B cell (primary cell): ENCODE measurements around the gene ZNF260. TPM values are rescaled to one million over a fixed set of nuclear protein-coding genes. Genes with fewer than 3 reads are reported as not detected.

Experiments used
- ATAC-seq: fragments of 200-7000 bp; cut with Tn5 transposase; one replicate; pipeline ENCODE4 v1.10.0; 2021; ENCODE audit warnings: low read depth, mild to moderate bottlenecking, moderate number of reproducible peaks, moderate library complexity
- CTCF ChIA-PET: fragments of 350-600 bp; sonication (Branson Sonifier 250); formaldehyde crosslinking; loops from one replicate; lab custom pipeline; 2021; ENCODE audit warnings: antibody characterized with exemption, inconsistent platforms; lab: Charles Lee
- POLR2A ChIA-PET: fragments of 350-600 bp; sonication (Branson Sonifier 250); formaldehyde crosslinking; loops from one replicate; lab custom pipeline; 2021; ENCODE audit warnings: antibody characterized with exemption; lab: Charles Lee
- DNase-seq: peaks from one replicate; pipeline ENCODE4 v3.0.0; 2013
- H2AFZ ChIP-seq: 2 replicates; pipeline ENCODE4 v1.6.1; 2012; ENCODE audit warnings: mild to moderate bottlenecking, low read depth, low read length; ENCODE audit not compliant: insufficient read depth, poor library complexity, severe bottlenecking
- H3K27ac ChIP-seq, 2 donors: 1 replicate in 1 of 2; 2 replicates in 1 of 2; pipeline ENCODE4 v1.5.1; 2012 to 2013; ENCODE audit warnings: low read length in 2 of 2, mild to moderate bottlenecking in 2 of 2, moderate library complexity in 1 of 2
- H3K27me3 ChIP-seq, 4 experiments: fragments of 200-600 bp in 1 of 4; sonication (generic) in 1 of 4; replicated peaks in 1 of 4; 1 replicate in 2 of 4; 2 replicates in 2 of 4; pipeline versions ENCODE4 v1.6.1 to v1.7.0; 2013 to 2016; ENCODE audit warnings: low read length in 3 of 4, mild to moderate bottlenecking in 2 of 4, mixed read lengths in 1 of 4, moderate library complexity in 1 of 4; ENCODE audit not compliant: insufficient read depth in 4 of 4, control insufficient read depth in 3 of 4; ENCODE audit errors: control extremely low read depth in 1 of 4
- H3K36me3 ChIP-seq, 2 experiments: replicated peaks in 1 of 2; 1 replicate in 1 of 2; 2 replicates in 1 of 2; pipeline versions ENCODE4 v1.6.1 to v1.7.1; 2013; ENCODE audit warnings: low read length in 1 of 2; ENCODE audit not compliant: insufficient read depth in 2 of 2, control insufficient read depth in 1 of 2; ENCODE audit errors: control extremely low read depth in 1 of 2, extremely low read depth in 1 of 2
- H3K4me1 ChIP-seq, 2 donors: fragments of 200-600 bp in 1 of 2; sonication (generic) in 1 of 2; 1 replicate in 1 of 2; 2 replicates in 1 of 2; pipeline versions ENCODE4 v1.5.1 to v1.6.1; 2013 to 2017; ENCODE audit warnings: low read length in 2 of 2; ENCODE audit not compliant: control insufficient read depth in 2 of 2, insufficient read depth in 2 of 2
- H3K4me2 ChIP-seq: replicated peaks from 2 replicates; pipeline ENCODE3; 2012; ENCODE audit warnings: mild to moderate bottlenecking, low read depth, low read length; ENCODE audit not compliant: poor library complexity, severe bottlenecking
- H3K4me3 ChIP-seq, 5 experiments: fragments of 200-600 bp in 1 of 5; sonication (generic) in 1 of 5; 1 replicate in 3 of 5; 2 replicates in 2 of 5; pipeline versions ENCODE4 v1.5.1 to v1.7.0; 2011 to 2016; ENCODE audit warnings: low read length in 4 of 5, mild to moderate bottlenecking in 4 of 5, low read depth in 2 of 5, control low read depth in 1 of 5, moderate library complexity in 1 of 5; ENCODE audit not compliant: insufficient read depth in 1 of 5; ENCODE audit errors: control extremely low read depth in 1 of 5, extremely low read depth in 1 of 5
- H3K79me2 ChIP-seq: fragments of 200-600 bp; sonication (generic); one replicate; pipeline ENCODE4 v1.6.0; 2016; ENCODE audit warnings: low read length; ENCODE audit not compliant: control insufficient read depth, insufficient read depth
- H3K9ac ChIP-seq: fragments of 200-600 bp; sonication (generic); 2 replicates; pipeline ENCODE4 v1.6.1; 2017; ENCODE audit warnings: mild to moderate bottlenecking, low read length, moderate library complexity
- H3K9me3 ChIP-seq, 3 donors: one replicate each; pipeline versions ENCODE4 v1.6.1 to v1.7.1; 2013; ENCODE audit warnings: low read length in 2 of 3; ENCODE audit not compliant: control insufficient read depth in 2 of 3, insufficient read depth in 1 of 3; ENCODE audit errors: control extremely low read depth in 1 of 3
- H4K20me1 ChIP-seq: 2 replicates; pipeline ENCODE4 v1.6.0; 2012; ENCODE audit warnings: mild to moderate bottlenecking, low read length; ENCODE audit not compliant: insufficient read depth, control insufficient read depth, poor library complexity, severe bottlenecking
- H3K27ac Mint-ChIP-seq: one replicate; pipeline ENCODE4 v1.8.0; 2021; ENCODE audit warnings: mixed read lengths
- H3K27me3 Mint-ChIP-seq: one replicate; pipeline ENCODE4 v1.8.0; 2021; ENCODE audit warnings: mixed read lengths
- H3K4me1 Mint-ChIP-seq: one replicate; pipeline ENCODE4 v1.8.0; 2021; ENCODE audit warnings: mixed read lengths
- H3K4me3 Mint-ChIP-seq: one replicate; pipeline ENCODE4 v1.8.0; 2021; ENCODE audit warnings: mixed read lengths
- H3K9me3 Mint-ChIP-seq: one replicate; pipeline ENCODE4 v1.8.0; 2022; ENCODE audit warnings: mixed read lengths; ENCODE audit not compliant: insufficient read depth
- CTCF ChIP-seq: fragments of 200-600 bp; IDR thresholded peaks from one replicate; pipeline ENCODE4 v1.8.0; 2022; ENCODE audit warnings: antibody characterized with exemption, mild to moderate bottlenecking
- EZH2 ChIP-seq: IDR thresholded peaks from 2 replicates; pipeline ENCODE4 v1.6.1; 2012; ENCODE audit warnings: borderline replicate concordance, low read depth, mild to moderate bottlenecking, moderate library complexity, low read length; ENCODE audit not compliant: insufficient read depth, poor library complexity, severe bottlenecking
- WGBS: methylation state at CpG from one replicate; pipeline ENCODE4 v1.1.5; 2013; ENCODE audit warnings: missing lambda C conversion rate; ENCODE audit not compliant: insufficient coverage; 5-methylcytosine and 5-hydroxymethylcytosine counted together
- intact Hi-C: fragments of 100-400 bp; cut with micrococcal nuclease; formaldehyde crosslinking; loops from one replicate; pipeline ENCODE4 v1.10.0; 2022
- polyA plus RNA-seq: library from polyadenylated mRNA; depleted of rRNA; stranded (reverse); fragments of >200 nt; gene quantifications from 2 replicates; pipeline ENCODE4 v1.2.3, GENCODE V29; 2012
- total RNA-seq, 2 donors: library from RNA; stranded (reverse); fragments of 120-200 nt in 1 of 2; gene quantifications; 1 replicate in 1 of 2; 2 replicates in 1 of 2; pipeline versions ENCODE4 v1.2.3 to v1.2.4, GENCODE V29; 2013 to 2022

ZNF260 gene
- total and polyA plus RNA-seq, 2 donors (not counting 1 experiment from before 2014, with no cell fraction given), result 3.0 to 20.4 TPM

- 2% methylated on average over 5 of the region's 11 CpGs for WGBS
- no peaks in the 10 kb centered on the region for H4K20me1 ChIP-seq
- Mint-ChIP-seq H3K27me3 (no peaks in the 10 kb centered on the region), H3K9me3 (no peaks in the 10 kb centered on the region), H3K4me1 (peaks cover 38% of the 10 kb centered on the region), H3K27ac (peak overlapping the region; percentile 91), H3K4me3 (peak overlapping the region; percentile 92)
- peaks cover 15 to 22% of the 10 kb centered on the region in 2 experiments for H3K36me3 ChIP-seq
- peak overlapping the region; percentile 87 for H3K4me2 ChIP-seq
- H3K9ac ChIP-seq, result peak overlapping the region; percentile 97
- H3K27ac ChIP-seq, result peak overlapping the region; percentile 82 to 98
- ATAC-seq, result no peak
- no peak for DNase-seq
- peak overlapping the region; percentile 57 to 91 (median 88) for H3K4me3 ChIP-seq
- CTCF ChIA-PET, result interaction anchor here (1.0 to 1.3 kb wide), 2 partner anchors 33 to 225 kb away, joined by 3 to 4 read pairs; partner anchors contain the start of gene ZNF382
- POLR2A ChIA-PET, result interaction anchor here (1.1 to 1.4 kb wide), 3 partner anchors 44 to 265 kb away, joined by 3 to 6 read pairs (median 4); partner anchors contain the start of genes ZFP14, ZNF260 and ZNF790
- H3K4me1 ChIP-seq, result peaks cover 18% of the 10 kb centered on the region in 2 donors
- H3K9me3 ChIP-seq, result peaks cover 0 to 5% (median 4%) of the 10 kb centered on the region in 3 donors
- H3K27me3 ChIP-seq, result no peaks in the 10 kb centered on the region
- peaks cover 76% of the 10 kb centered on the region for H3K79me2 ChIP-seq
- peak overlapping the region; percentile 86 for H2AFZ ChIP-seq
- intact Hi-C loops, result loop anchor here (1.0 to 10.0 kb wide), 9 partner anchors 32 to 600 kb away; partner anchors contain the start of genes SDHAF1, ZFP14, ZFP82 and ZNF260
- TF ChIP-seq EZH2 (no peak), CTCF (no peak)
Measured at GRCh38 chr19:36572593-36573019, 44.5 kb upstream of the ZNF260 start.

- no peak for TF ChIP-seq EZH2
- TF ChIP-seq CTCF, result no peak
- H3K79me2 ChIP-seq, result peaks cover 95% of the 10 kb centered on the region
- no peaks in the 10 kb centered on the region for H3K4me1 ChIP-seq
- peak overlapping the region in 1 of 5 experiments; percentile 9 for H3K4me3 ChIP-seq
- ATAC-seq, result no peak
- no peak for DNase-seq
- peaks cover 19 to 44% of the 10 kb centered on the region in 2 experiments for H3K36me3 ChIP-seq
- no peaks in the 10 kb centered on the region for H3K27me3 Mint-ChIP-seq
- no peak overlapping the region for H2AFZ ChIP-seq
- H3K4me1 Mint-ChIP-seq, result peaks cover 10% of the 10 kb centered on the region
- H3K27ac ChIP-seq, result no peak overlapping the region
- intact Hi-C loops, result no loop called here
- peaks cover 25% of the 10 kb centered on the region for H3K9me3 Mint-ChIP-seq
- no CpG with 5 or more reads among the region's 1 CpG for WGBS
- H3K9ac ChIP-seq, result no peak overlapping the region
- no peaks in the 10 kb centered on the region for H3K27me3 ChIP-seq
- H3K9me3 ChIP-seq, result peaks cover 6 to 60% (median 55%) of the 10 kb centered on the region in 3 donors
- ChIA-PET CTCF (no interaction called here), POLR2A (no interaction called here)
- no peak overlapping the region for H3K4me2 ChIP-seq
- no peaks in the 10 kb centered on the region for H4K20me1 ChIP-seq
- no peak overlapping the region for H3K4me3 Mint-ChIP-seq
- H3K27ac Mint-ChIP-seq, result no peak overlapping the region
Measured at GRCh38 chr19:36564391-36564790, 36.3 kb upstream of the ZNF260 start.
